ENCODE measurements around the gene RBFOX2.

DNA sequence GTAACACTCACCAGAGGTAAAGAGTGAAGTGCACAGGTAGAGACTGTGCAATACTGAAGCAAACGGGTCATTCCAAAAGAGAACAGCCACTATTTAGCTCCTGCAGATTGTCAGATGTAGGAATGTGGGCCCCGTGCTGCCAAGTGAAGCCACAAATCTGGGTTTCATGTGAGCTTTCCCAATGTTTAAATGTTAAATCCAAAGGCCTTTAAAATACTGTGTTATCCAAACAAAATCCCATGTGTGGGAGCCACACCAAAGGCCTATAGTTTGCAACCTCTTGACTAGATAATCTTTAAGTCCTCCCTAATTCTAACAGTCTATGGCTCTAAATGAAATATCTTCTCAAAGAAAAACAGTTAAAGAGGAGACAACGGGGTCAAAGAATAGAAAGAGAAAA lies 43.3 kb downstream of the RBFOX2 start:
- TF ChIP-seq CTCF (conservative IDR thresholded peaks at IDR 0.05 in 1 of 2, IDR thresholded peaks at IDR 0.05 in 1 of 2; ENCODE audit: low read depth in 1 of 2, low read length in 2 of 2) (no peak), EZH2 (IDR thresholded peaks at IDR 0.05; ENCODE audit: low read length, missing control alignments) (no peak)

Measured in fibroblast of lung (primary cell).